Measurements from ENCODE around the gene FAM114A1. TPM values are rescaled to one million over a fixed set of nuclear protein-coding genes. Genes with fewer than 3 reads are reported as not detected.

FAM114A1 gene
- 147 and 192 TPM in 2 replicates for total RNA-seq

- peak; percentile 39 for DNase-seq (ENCODE audit: low read depth)
These were observed at the start of gene FAM114A1 for GRCh38 chr4:38867478-38868058. Gene FAM114A1 (plus strand): TSS chr4:38867806. CDS start chr4:38878079, 10,273 bp downstream.

GRCh38 chr4:38818441-38818976 is 49.1 kb upstream of the FAM114A1 start:
- no peak for DNase-seq (ENCODE audit: low read depth)

GRCh38 chr4:38819569-38819968 is 48.0 kb upstream of the FAM114A1 start:
- peak; percentile 32 for DNase-seq (ENCODE audit: low read depth)

GRCh38 chr4:38820329-38821061 is 47.1 kb upstream of the FAM114A1 start:
- DNase-seq (ENCODE audit: low read depth), result no peak

GRCh38 chr4:38821739-38822138 is 45.9 kb upstream of the FAM114A1 start:
- no peak for DNase-seq (ENCODE audit: low read depth)

GRCh38 chr4:38822748-38823303 is 44.8 kb upstream of the FAM114A1 start:
- no peak for DNase-seq (ENCODE audit: low read depth)

GRCh38 chr4:38823766-38824165 is 43.8 kb upstream of the FAM114A1 start:
- no peak for DNase-seq (ENCODE audit: low read depth)

GRCh38 chr4:38829237-38829636 is 38.4 kb upstream of the FAM114A1 start:
- DNase-seq (ENCODE audit: low read depth), result no peak

GRCh38 chr4:38831653-38832052 is 36.0 kb upstream of the FAM114A1 start:
- no peak for DNase-seq (ENCODE audit: low read depth)

- no peak for DNase-seq (ENCODE audit: low read depth)
These were observed 35.4 kb upstream of the FAM114A1 start for GRCh38 chr4:38832206-38832605.

- no peak for DNase-seq (ENCODE audit: low read depth)
These were observed 34.7 kb upstream of the FAM114A1 start for GRCh38 chr4:38832624-38833528.

GRCh38 chr4:38834570-38834969 is 33.0 kb upstream of the FAM114A1 start:
- DNase-seq (ENCODE audit: low read depth), result no peak

- no peak for DNase-seq (ENCODE audit: low read depth)
These were observed 30.3 kb upstream of the FAM114A1 start for GRCh38 chr4:38837334-38837733.

GRCh38 chr4:38837849-38838248 is 29.8 kb upstream of the FAM114A1 start:
- DNase-seq (ENCODE audit: low read depth), result no peak

- no peak for DNase-seq (ENCODE audit: low read depth)
These were observed 24.6 kb upstream of the FAM114A1 start for GRCh38 chr4:38842994-38843393.

GRCh38 chr4:38846015-38846414 is 21.6 kb upstream of the FAM114A1 start:
- peak; percentile 31 for DNase-seq (ENCODE audit: low read depth)

GRCh38 chr4:38855466-38855865 is 12.1 kb upstream of the FAM114A1 start:
- DNase-seq (ENCODE audit: low read depth), result no peak

GRCh38 chr4:38856046-38856445 is 11.6 kb upstream of the FAM114A1 start:
- DNase-seq (ENCODE audit: low read depth), result no peak

- peak; percentile 76 for DNase-seq (ENCODE audit: low read depth)
These were observed 10.9 kb upstream of the FAM114A1 start, which contains the start of gene TLR6 for GRCh38 chr4:38856524-38857337. Gene TLR6 (minus strand): TSS chr4:38856817. CDS start chr4:38829473, 27,344 bp downstream.

GRCh38 chr4:38857354-38858096 is 10.1 kb upstream of the FAM114A1 start:
- DNase-seq (ENCODE audit: low read depth), result peak; percentile 93
